ENCODE results near the gene CD7.
A peak's percentile ranks its signal among the peaks of the same experiment; 100 is the strongest.

The CD7 gene

GRCh38 chr17:82328141-82328993, 11.0 kb upstream of the CD7 start:
- H3K36me3 ChIP-seq (ENCODE audit: control insufficient read depth in 1 of 2, insufficient read depth in 2 of 2, low read length in 2 of 2) = no peaks in the 10 kb centered on the region
- no peaks in the 10 kb centered on the region for H3K9me3 ChIP-seq (ENCODE audit: control insufficient read depth in 1 of 2, low read length in 2 of 2)
- H3K9ac ChIP-seq (ENCODE audit: low read depth in 1 of 2, low read length in 2 of 2) = peak overlapping the region; percentile 54 to 57
- peak overlapping the region in 1 of 2 donors; percentile 1 for H3K4me3 ChIP-seq (ENCODE audit: low read depth in 1 of 2, low read length in 2 of 2)
- peak overlapping the region; percentile 83 for H3K27ac ChIP-seq (ENCODE audit: low read depth, low read length)
- H3K27me3 ChIP-seq (ENCODE audit: control insufficient read depth in 1 of 2, insufficient read depth in 2 of 2, low read length in 2 of 2) = peaks cover 14 to 19% of the 10 kb centered on the region in 2 donors
- peaks cover 58 to 67% of the 10 kb centered on the region in 2 donors for H3K4me1 ChIP-seq (ENCODE audit: control insufficient read depth in 1 of 2, insufficient read depth in 2 of 2, low read length in 2 of 2)

GRCh38 chr17:82327757-82328140, 10.3 kb upstream of the CD7 start:
- peaks cover 14% of the 10 kb centered on the region in 2 donors for H3K27me3 ChIP-seq (ENCODE audit: control insufficient read depth in 1 of 2, insufficient read depth in 2 of 2, low read length in 2 of 2)
- H3K36me3 ChIP-seq (ENCODE audit: control insufficient read depth in 1 of 2, insufficient read depth in 2 of 2, low read length in 2 of 2) = no peaks in the 10 kb centered on the region
- no peak overlapping the region for H3K4me3 ChIP-seq (ENCODE audit: low read depth in 1 of 2, low read length in 2 of 2)
- H3K4me1 ChIP-seq (ENCODE audit: control insufficient read depth in 1 of 2, insufficient read depth in 2 of 2, low read length in 2 of 2) = peaks cover 54 to 61% of the 10 kb centered on the region in 2 donors
- peak overlapping the region; percentile 75 for H3K27ac ChIP-seq (ENCODE audit: low read depth, low read length)
- H3K9ac ChIP-seq (ENCODE audit: low read depth in 1 of 2, low read length in 2 of 2) = peak overlapping the region; percentile 51 to 54
- no peaks in the 10 kb centered on the region for H3K9me3 ChIP-seq (ENCODE audit: control insufficient read depth in 1 of 2, low read length in 2 of 2)

GRCh38 chr17:82327289-82327688, 9.9 kb upstream of the CD7 start:
- Histone ChIP-seq H3K36me3 (ENCODE audit: control insufficient read depth in 1 of 2, insufficient read depth in 2 of 2, low read length in 2 of 2) (no peaks in the 10 kb centered on the region), H3K9ac (ENCODE audit: low read depth in 1 of 2, low read length in 2 of 2) (no peak overlapping the region), H3K27me3 (ENCODE audit: control insufficient read depth in 1 of 2, insufficient read depth in 2 of 2, low read length in 2 of 2) (peaks cover 14% of the 10 kb centered on the region in 2 donors), H3K27ac (ENCODE audit: low read depth, low read length) (no peak overlapping the region), H3K4me3 (ENCODE audit: low read depth in 1 of 2, low read length in 2 of 2) (no peak overlapping the region), H3K9me3 (ENCODE audit: control insufficient read depth in 1 of 2, low read length in 2 of 2) (no peaks in the 10 kb centered on the region), H3K4me1 (ENCODE audit: control insufficient read depth in 1 of 2, insufficient read depth in 2 of 2, low read length in 2 of 2) (peaks cover 50 to 56% of the 10 kb centered on the region in 2 donors)

GRCh38 chr17:82325286-82326180, 8.1 kb upstream of the CD7 start:
- Histone ChIP-seq H3K9ac (ENCODE audit: low read depth in 1 of 2, low read length in 2 of 2) (peak overlapping the region in 1 of 2 donors; percentile 33), H3K27ac (ENCODE audit: low read depth, low read length) (no peak overlapping the region), H3K9me3 (ENCODE audit: control insufficient read depth in 1 of 2, low read length in 2 of 2) (no peaks in the 10 kb centered on the region), H3K36me3 (ENCODE audit: control insufficient read depth in 1 of 2, insufficient read depth in 2 of 2, low read length in 2 of 2) (no peaks in the 10 kb centered on the region), H3K27me3 (ENCODE audit: control insufficient read depth in 1 of 2, insufficient read depth in 2 of 2, low read length in 2 of 2) (peaks cover 3 to 6% of the 10 kb centered on the region in 2 donors), H3K4me3 (ENCODE audit: low read depth in 1 of 2, low read length in 2 of 2) (no peak overlapping the region), H3K4me1 (ENCODE audit: control insufficient read depth in 1 of 2, insufficient read depth in 2 of 2, low read length in 2 of 2) (peaks cover 43 to 47% of the 10 kb centered on the region in 2 donors)

GRCh38 chr17:82324566-82325285, 7.3 kb upstream of the CD7 start:
- peak overlapping the region in 1 of 2 donors; percentile 33 for H3K9ac ChIP-seq (ENCODE audit: low read depth in 1 of 2, low read length in 2 of 2)
- no peaks in the 10 kb centered on the region for H3K36me3 ChIP-seq (ENCODE audit: control insufficient read depth in 1 of 2, insufficient read depth in 2 of 2, low read length in 2 of 2)
- H3K27me3 ChIP-seq (ENCODE audit: control insufficient read depth in 1 of 2, insufficient read depth in 2 of 2, low read length in 2 of 2) = no peaks in the 10 kb centered on the region
- H3K4me3 ChIP-seq (ENCODE audit: low read depth in 1 of 2, low read length in 2 of 2) = no peak overlapping the region
- no peak overlapping the region for H3K27ac ChIP-seq (ENCODE audit: low read depth, low read length)
- H3K4me1 ChIP-seq (ENCODE audit: control insufficient read depth in 1 of 2, insufficient read depth in 2 of 2, low read length in 2 of 2) = peaks cover 39 to 40% of the 10 kb centered on the region in 2 donors
- no peaks in the 10 kb centered on the region for H3K9me3 ChIP-seq (ENCODE audit: control insufficient read depth in 1 of 2, low read length in 2 of 2)

GRCh38 chr17:82323514-82324234, 6.3 kb upstream of the CD7 start:
- H3K27me3 ChIP-seq (ENCODE audit: control insufficient read depth in 1 of 2, insufficient read depth in 2 of 2, low read length in 2 of 2) = no peaks in the 10 kb centered on the region
- H3K4me1 ChIP-seq (ENCODE audit: control insufficient read depth in 1 of 2, insufficient read depth in 2 of 2, low read length in 2 of 2) = peaks cover 28 to 30% of the 10 kb centered on the region in 2 donors
- H3K36me3 ChIP-seq (ENCODE audit: control insufficient read depth in 1 of 2, insufficient read depth in 2 of 2, low read length in 2 of 2) = no peaks in the 10 kb centered on the region
- no peak overlapping the region for H3K4me3 ChIP-seq (ENCODE audit: low read depth in 1 of 2, low read length in 2 of 2)
- H3K9ac ChIP-seq (ENCODE audit: low read depth in 1 of 2, low read length in 2 of 2) = no peak overlapping the region
- no peak overlapping the region for H3K27ac ChIP-seq (ENCODE audit: low read depth, low read length)
- H3K9me3 ChIP-seq (ENCODE audit: control insufficient read depth in 1 of 2, low read length in 2 of 2) = peaks cover 0 to 5% of the 10 kb centered on the region in 2 donors

GRCh38 chr17:82322526-82323453, 5.4 kb upstream of the CD7 start:
- Histone ChIP-seq H3K27ac (ENCODE audit: low read depth, low read length) (no peak overlapping the region), H3K9ac (ENCODE audit: low read depth in 1 of 2, low read length in 2 of 2) (no peak overlapping the region), H3K9me3 (ENCODE audit: control insufficient read depth in 1 of 2, low read length in 2 of 2) (peaks cover 0 to 7% of the 10 kb centered on the region in 2 donors), H3K36me3 (ENCODE audit: control insufficient read depth in 1 of 2, insufficient read depth in 2 of 2, low read length in 2 of 2) (no peaks in the 10 kb centered on the region), H3K4me1 (ENCODE audit: control insufficient read depth in 1 of 2, insufficient read depth in 2 of 2, low read length in 2 of 2) (peaks cover 21 to 22% of the 10 kb centered on the region in 2 donors), H3K27me3 (ENCODE audit: control insufficient read depth in 1 of 2, insufficient read depth in 2 of 2, low read length in 2 of 2) (no peaks in the 10 kb centered on the region), H3K4me3 (ENCODE audit: low read depth in 1 of 2, low read length in 2 of 2) (no peak overlapping the region)

GRCh38 chr17:82321947-82322466, 4.6 kb upstream of the CD7 start:
- Histone ChIP-seq H3K4me3 (ENCODE audit: low read depth in 1 of 2, low read length in 2 of 2) (no peak overlapping the region), H3K36me3 (ENCODE audit: control insufficient read depth in 1 of 2, insufficient read depth in 2 of 2, low read length in 2 of 2) (no peaks in the 10 kb centered on the region), H3K9ac (ENCODE audit: low read depth in 1 of 2, low read length in 2 of 2) (no peak overlapping the region), H3K9me3 (ENCODE audit: control insufficient read depth in 1 of 2, low read length in 2 of 2) (peaks cover 0 to 7% of the 10 kb centered on the region in 2 donors), H3K27me3 (ENCODE audit: control insufficient read depth in 1 of 2, insufficient read depth in 2 of 2, low read length in 2 of 2) (no peaks in the 10 kb centered on the region), H3K4me1 (ENCODE audit: control insufficient read depth in 1 of 2, insufficient read depth in 2 of 2, low read length in 2 of 2) (peaks cover 18 to 21% of the 10 kb centered on the region in 2 donors), H3K27ac (ENCODE audit: low read depth, low read length) (no peak overlapping the region)

Measured in duodenal mucosa (tissue), 2 donors.